Tibial nerve (tissue), 4 donors: ENCODE data around the gene POLR3H. TPM values are rescaled to one million over a fixed set of nuclear protein-coding genes. Genes with fewer than 3 reads are reported as not detected.

Experiments
- DNase-seq, 2 donors: peaks; one replicate each; pipeline ENCODE4 v3.0.0-alpha.2; 2019; ENCODE audit warnings: low spot score in 2 of 2
- H3K27ac ChIP-seq, 4 donors: fragments of 200-600 bp; sonication (generic) in 3 of 4; one replicate each; pipeline ENCODE4 v1.5.1; 2017 to 2019; ENCODE audit warnings: mild to moderate bottlenecking in 1 of 4
- H3K27me3 ChIP-seq, 2 donors: fragments of 200-600 bp; sonication (generic) in 1 of 2; one replicate each; pipeline versions ENCODE4 v1.5.1 to v1.6.0; 2017 to 2019
- H3K36me3 ChIP-seq, 3 donors: fragments of 200-600 bp; sonication (generic); one replicate each; pipeline ENCODE4 v1.5.1; 2018 to 2019
- H3K4me1 ChIP-seq, 4 donors: fragments of 200-600 bp; sonication (generic) in 3 of 4; one replicate each; pipeline ENCODE4 v1.5.1; 2017 to 2019
- H3K4me3 ChIP-seq, 4 donors: fragments of 200-600 bp; sonication (generic) in 3 of 4; one replicate each; pipeline ENCODE4 v1.5.1; 2017 to 2019; ENCODE audit warnings: mild to moderate bottlenecking in 1 of 4, moderate library complexity in 1 of 4
- H3K9me3 ChIP-seq, 4 donors: fragments of 200-600 bp; sonication (generic) in 3 of 4; one replicate each; pipeline ENCODE4 v1.5.1; 2017 to 2019
- CTCF ChIP-seq, 5 experiments: fragments of 200-600 bp in 3 of 5; fragments of 450-650 bp in 2 of 5; sonication (generic) in 3 of 5; IDR thresholded peaks; one replicate each; pipeline ENCODE4 v1.5.1; 2016 to 2019; ENCODE audit warnings: antibody characterized with exemption in 5 of 5, mild to moderate bottlenecking in 3 of 5, moderate library complexity in 2 of 5
- EP300 ChIP-seq, 2 donors: sonication (generic); formaldehyde crosslinking; IDR thresholded peaks; one replicate each; pipeline ENCODE4 v1.6.1; 2017; ENCODE audit warnings: antibody characterized with exemption in 2 of 2, mild to moderate bottlenecking in 1 of 2
- POLR2A ChIP-seq, 2 donors: fragments of 450-650 bp; IDR thresholded peaks; one replicate each; pipeline ENCODE4 v1.6.1; 2017; ENCODE audit warnings: antibody characterized with exemption in 2 of 2, mild to moderate bottlenecking in 2 of 2, moderate library complexity in 2 of 2
- WGBS, 2 donors: methylation state at CpG; one replicate each; pipeline ENCODE4 v1.1.5; 2018; 5-methylcytosine and 5-hydroxymethylcytosine counted together
- total RNA-seq, 4 donors: library from RNA; depleted of rRNA; stranded (reverse); fragments of >200 nt; gene quantifications; one replicate each; pipeline ENCODE4 v1.1.0, GENCODE V29; 2016

The POLR3H gene
- total RNA-seq, 4 donors from 2014 or later: 26.6 to 33.6 (median 27.5) TPM

- WGBS, 2 donors: 87 to 91% methylated on average over 23 of the region's 23 CpGs
- Histone ChIP-seq H3K36me3 (peaks cover 0 to 61% (median 3%) of the 10 kb centered on the region in 3 donors), H3K9me3 (no peaks in the 10 kb centered on the region), H3K4me3 (no peak overlapping the region), H3K27ac (peak overlapping the region; percentile 9 to 91 (median 78)), H3K4me1 (peaks cover 0 to 62% (median 9%) of the 10 kb centered on the region in 4 donors), H3K27me3 (no peaks in the 10 kb centered on the region)
- no peak for TF ChIP-seq EP300 (IDR thresholded peaks at IDR 0.05)
- no peak for TF ChIP-seq CTCF (IDR thresholded peaks at IDR 0.05)
- no peak for TF ChIP-seq POLR2A (IDR thresholded peaks at IDR 0.05)
- no peak for DNase-seq
Measured at GRCh38 chr22:41507330-41508063, 36.8 kb downstream of the POLR3H start.

GRCh38 chr22:41505511-41506220 lies 38.6 kb downstream of the POLR3H start:
- no peak for TF ChIP-seq POLR2A (IDR thresholded peaks at IDR 0.05)
- TF ChIP-seq CTCF (IDR thresholded peaks at IDR 0.05): no peak
- TF ChIP-seq EP300 (IDR thresholded peaks at IDR 0.05): no peak

GRCh38 chr22:41504816-41505215 lies 39.5 kb downstream of the POLR3H start:
- H3K4me1 ChIP-seq: peaks cover 0 to 54% (median 9%) of the 10 kb centered on the region in 4 donors
- no peak overlapping the region for H3K4me3 ChIP-seq
- DNase-seq: no peak
- no peaks in the 10 kb centered on the region for H3K9me3 ChIP-seq
- no peak for TF ChIP-seq CTCF (IDR thresholded peaks at IDR 0.05)
- peaks cover 0 to 65% (median 0%) of the 10 kb centered on the region in 3 donors for H3K36me3 ChIP-seq
- H3K27ac ChIP-seq: peak overlapping the region in 1 of 4 donors; percentile 34
- no peaks in the 10 kb centered on the region for H3K27me3 ChIP-seq
- WGBS, 2 donors: 90% methylated on average over 4 of the region's 4 CpGs

More at GRCh38 chr22:41505511-41506220, 38.6 kb downstream of the POLR3H start:
- no peak overlapping the region for H3K4me3 ChIP-seq
- no peaks in the 10 kb centered on the region for H3K27me3 ChIP-seq
- peaks cover 0 to 59% (median 9%) of the 10 kb centered on the region in 4 donors for H3K4me1 ChIP-seq
- DNase-seq: no peak
- peak overlapping the region in 1 of 4 donors; percentile 87 for H3K27ac ChIP-seq
- 91 to 95% methylated on average over 10 of the region's 10 CpGs for WGBS, 2 donors
- peaks cover 0 to 65% (median 0%) of the 10 kb centered on the region in 3 donors for H3K36me3 ChIP-seq
- H3K9me3 ChIP-seq: no peaks in the 10 kb centered on the region

- H3K27me3 ChIP-seq: no peaks in the 10 kb centered on the region
- TF ChIP-seq CTCF (IDR thresholded peaks at IDR 0.05) (no peak), EP300 (IDR thresholded peaks at IDR 0.05) (peak in 1 of 2 donors; percentile 22), POLR2A (IDR thresholded peaks at IDR 0.05) (no peak)
- no peak overlapping the region for H3K4me3 ChIP-seq
- no peak for DNase-seq
- peak overlapping the region in 1 of 4 donors; percentile 34 for H3K27ac ChIP-seq
- 68 to 74% methylated on average over 7 of the region's 7 CpGs for WGBS, 2 donors
- H3K4me1 ChIP-seq: peaks cover 0 to 53% (median 9%) of the 10 kb centered on the region in 4 donors
- peaks cover 0 to 67% (median 0%) of the 10 kb centered on the region in 3 donors for H3K36me3 ChIP-seq
- no peaks in the 10 kb centered on the region for H3K9me3 ChIP-seq
Measured at GRCh38 chr22:41504397-41504796, 39.9 kb downstream of the POLR3H start.

GRCh38 chr22:41501209-41501608 lies 43.1 kb downstream of the POLR3H start:
- 89 to 92% methylated on average over 5 of the region's 5 CpGs for WGBS, 2 donors

More at GRCh38 chr22:41501209-41501608, 43.1 kb downstream of the POLR3H start:
- H3K4me1 ChIP-seq: peaks cover 0 to 37% (median 3%) of the 10 kb centered on the region in 4 donors
- peaks cover 0 to 49% (median 0%) of the 10 kb centered on the region in 3 donors for H3K36me3 ChIP-seq
- no peak overlapping the region for H3K4me3 ChIP-seq
- H3K27ac ChIP-seq: peak overlapping the region in 1 of 4 donors; percentile 1
- no peaks in the 10 kb centered on the region for H3K27me3 ChIP-seq
- TF ChIP-seq POLR2A (IDR thresholded peaks at IDR 0.05): no peak
- no peak for TF ChIP-seq EP300 (IDR thresholded peaks at IDR 0.05)
- peak in 3 of 5 experiments; percentile 10 to 32 (median 14) for TF ChIP-seq CTCF (IDR thresholded peaks at IDR 0.05)
- DNase-seq: no peak
- H3K9me3 ChIP-seq: no peaks in the 10 kb centered on the region
